Ovary (tissue), 9 donors: ENCODE results near the gene POGK. TPM values are rescaled to one million over a fixed set of nuclear protein-coding genes. Genes with fewer than 3 reads are reported as not detected.

ENCODE experiments used
- DNase-seq, 5 donors: peaks; one replicate each; pipeline ENCODE4 v3.0.0-alpha.2; 2019 to 2020
- H3K27ac ChIP-seq, 2 donors: fragments of 200-600 bp; one replicate each; pipeline versions ENCODE4 v1.5.1 to v1.8.0; 2019 to 2022
- H3K27me3 ChIP-seq: fragments of 200-600 bp; one replicate; pipeline ENCODE4 v1.8.0; 2022
- H3K36me3 ChIP-seq: fragments of 200-600 bp; sonication (generic); one replicate; pipeline ENCODE4 v1.5.1; 2019
- H3K4me1 ChIP-seq: one replicate; pipeline ENCODE4 v1.8.1; 2013; ENCODE audit warnings: mild to moderate bottlenecking, moderate library complexity; ENCODE audit not compliant: insufficient read depth
- H3K4me3 ChIP-seq: fragments of 200-600 bp; sonication (generic); one replicate; pipeline ENCODE4 v1.5.1; 2017
- H3K9me3 ChIP-seq, 2 donors: fragments of 200-600 bp in 1 of 2; sonication (generic) in 1 of 2; one replicate each; pipeline versions ENCODE4 v1.5.1 to v1.8.1; 2013 to 2019; ENCODE audit warnings: mild to moderate bottlenecking in 1 of 2, moderate library complexity in 1 of 2
- EP300 ChIP-seq: sonication (generic); formaldehyde crosslinking; IDR thresholded peaks from one replicate; pipeline ENCODE4 v1.6.1; 2017; ENCODE audit warnings: antibody characterized with exemption
- POLR2A ChIP-seq: fragments of 450-650 bp; IDR thresholded peaks from one replicate; pipeline ENCODE4 v1.6.1; 2017; ENCODE audit warnings: antibody characterized with exemption, mild to moderate bottlenecking, moderate library complexity
- WGBS, 3 donors: extraction: QIAGEN DNeasy Blood & Tissue Kit in 1 of 3; methylation state at CpG; one replicate each; pipeline versions ENCODE4 v1.1.5 to v1.1.7; 2013 to 2017; 5-methylcytosine and 5-hydroxymethylcytosine counted together
- intact Hi-C, 4 donors: fragments of 100-400 bp; cut with DNase I; formaldehyde crosslinking; loops; one replicate each; pipeline versions ENCODE4 v1.11.0 to v1.15.1; 2022 to 2023
- polyA plus RNA-seq, 2 donors: library from polyadenylated mRNA; stranded (reverse); fragments of 200-250 nt in 1 of 2; fragments of 350-450 nt in 1 of 2; fragmentation: Illumina TruSeq in 1 of 2; extraction: RNeasy Lipid Tissue Mini Kit (QIAGEN cat#74804) in 1 of 2; gene quantifications; one replicate each; pipeline ENCODE4 v1.2.3, GENCODE V29; 2013 to 2014
- total RNA-seq, 7 donors: library from RNA; depleted of rRNA in 2 of 7; stranded (reverse); fragments of >200 nt in 2 of 7; fragmentation: NEBNext Ultra II Directional in 3 of 7; extraction: Animal tissue kit (Norgen Biotek cat#: 25700) in 3 of 7; gene quantifications; one replicate each; pipeline versions ENCODE4 v1.1.0 to v1.2.4, GENCODE V29; 2016 to 2023
- TF ChIP-seq, protein P1 (sequence below), 3 donors: fragments of 450-650 bp in 2 of 3; fragments of 200-600 bp in 1 of 3; IDR thresholded peaks; one replicate each; pipeline versions ENCODE4 v1.5.1 to v1.8.0; 2016 to 2022; ENCODE audit warnings: antibody characterized with exemption in 3 of 3, mild to moderate bottlenecking in 1 of 3
- donor health status: DM: no; HTN: no; CAD: no; lungs with moderate emphysema.
- donor health status: DM: no; HTN: no; CAD: no.
- donor health status: Bipolar disorder and iron deficiency.
- donor health status: DM: yes; HTN: yes; CAD: no.
- donor health status: DM: no; HTN: no; CAD: no.
- donor health status: DM: yes; HTN: yes; CAD: no.

POGK gene
- total and polyA plus RNA-seq, 9 donors, result 12.7 to 44.5 (median 36.2) TPM

GRCh38 chr1:166858726-166859419, 19.6 kb downstream of the POGK start:
- H3K9me3 ChIP-seq, result no peaks in the 10 kb centered on the region

DNA sequence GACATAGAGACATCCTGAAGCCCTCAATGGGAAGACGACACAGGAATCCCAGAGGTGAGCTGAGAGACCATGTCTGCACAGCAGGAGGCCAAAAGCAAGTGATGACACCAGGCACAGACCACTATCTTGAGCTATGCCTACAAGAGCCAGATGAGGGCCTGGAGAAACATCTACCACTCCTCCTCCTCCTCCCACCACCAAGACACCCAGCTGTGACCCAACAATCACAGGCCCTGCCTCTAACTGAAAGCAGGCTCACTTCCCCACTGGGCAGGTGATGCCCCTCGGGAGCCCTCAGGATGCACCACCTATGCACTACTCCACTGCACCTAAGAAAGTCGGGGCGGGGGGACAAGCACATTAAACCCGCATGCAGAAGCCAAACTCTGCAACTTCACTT, 20.3 kb downstream of the POGK start:
- Histone ChIP-seq H3K9me3 (no peaks in the 10 kb centered on the region), H3K27me3 (no peaks in the 10 kb centered on the region), H3K27ac (no peak overlapping the region), H3K4me1 (peaks cover 2% of the 10 kb centered on the region), H3K4me3 (no peak overlapping the region), H3K36me3 (no peaks in the 10 kb centered on the region)
- intact Hi-C loops, result no loop called here
- DNase-seq, result no peak
- WGBS, 3 donors, result 71 to 85% (median 78%) methylated on average over 5 of the region's 5 CpGs
- TF ChIP-seq, protein P1, sequence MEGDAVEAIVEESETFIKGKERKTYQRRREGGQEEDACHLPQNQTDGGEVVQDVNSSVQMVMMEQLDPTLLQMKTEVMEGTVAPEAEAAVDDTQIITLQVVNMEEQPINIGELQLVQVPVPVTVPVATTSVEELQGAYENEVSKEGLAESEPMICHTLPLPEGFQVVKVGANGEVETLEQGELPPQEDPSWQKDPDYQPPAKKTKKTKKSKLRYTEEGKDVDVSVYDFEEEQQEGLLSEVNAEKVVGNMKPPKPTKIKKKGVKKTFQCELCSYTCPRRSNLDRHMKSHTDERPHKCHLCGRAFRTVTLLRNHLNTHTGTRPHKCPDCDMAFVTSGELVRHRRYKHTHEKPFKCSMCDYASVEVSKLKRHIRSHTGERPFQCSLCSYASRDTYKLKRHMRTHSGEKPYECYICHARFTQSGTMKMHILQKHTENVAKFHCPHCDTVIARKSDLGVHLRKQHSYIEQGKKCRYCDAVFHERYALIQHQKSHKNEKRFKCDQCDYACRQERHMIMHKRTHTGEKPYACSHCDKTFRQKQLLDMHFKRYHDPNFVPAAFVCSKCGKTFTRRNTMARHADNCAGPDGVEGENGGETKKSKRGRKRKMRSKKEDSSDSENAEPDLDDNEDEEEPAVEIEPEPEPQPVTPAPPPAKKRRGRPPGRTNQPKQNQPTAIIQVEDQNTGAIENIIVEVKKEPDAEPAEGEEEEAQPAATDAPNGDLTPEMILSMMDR (IDR thresholded peaks at IDR 0.05), result no peak
- no peak for TF ChIP-seq POLR2A
- TF ChIP-seq EP300, result no peak

More at GRCh38 chr1:166858726-166859419, 19.6 kb downstream of the POGK start:
- intact Hi-C loops, result no loop called here
- no peak for DNase-seq
- no peak overlapping the region for H3K4me3 ChIP-seq
- no peak for TF ChIP-seq POLR2A
- no peak for TF ChIP-seq EP300
- TF ChIP-seq, protein P1 (IDR thresholded peaks at IDR 0.05), result no peak
- no peaks in the 10 kb centered on the region for H3K36me3 ChIP-seq
- H3K27me3 ChIP-seq, result no peaks in the 10 kb centered on the region
- WGBS, 3 donors, result 73 to 79% (median 73%) methylated on average over 7 of the region's 7 CpGs
- H3K27ac ChIP-seq, result no peak overlapping the region
- peaks cover 2% of the 10 kb centered on the region for H3K4me1 ChIP-seq

GRCh38 chr1:166865926-166866325, 26.7 kb downstream of the POGK start:
- Histone ChIP-seq H3K4me3 (no peak overlapping the region), H3K9me3 (no peaks in the 10 kb centered on the region), H3K4me1 (no peaks in the 10 kb centered on the region), H3K27ac (no peak overlapping the region), H3K36me3 (no peaks in the 10 kb centered on the region), H3K27me3 (no peaks in the 10 kb centered on the region)
- DNase-seq, result no peak
- WGBS, 3 donors, result 79 to 85% (median 84%) methylated on average over 5 of the region's 5 CpGs
- TF ChIP-seq, protein P1 (IDR thresholded peaks at IDR 0.05), result no peak
- TF ChIP-seq EP300, result no peak
- TF ChIP-seq POLR2A, result no peak
- intact Hi-C loops, result no loop called here

- H3K4me3 ChIP-seq, result no peak overlapping the region
- 80 to 82% (median 80%) methylated on average over 7 of the region's 7 CpGs for WGBS, 3 donors
- no peaks in the 10 kb centered on the region for H3K36me3 ChIP-seq
- intact Hi-C loops, result no loop called here
- TF ChIP-seq POLR2A, result no peak
- TF ChIP-seq, protein P1 (IDR thresholded peaks at IDR 0.05), result no peak
- no peak for TF ChIP-seq EP300
- H3K27ac ChIP-seq, result no peak overlapping the region
- H3K4me1 ChIP-seq, result no peaks in the 10 kb centered on the region
- DNase-seq, result no peak
- no peaks in the 10 kb centered on the region for H3K9me3 ChIP-seq
- no peaks in the 10 kb centered on the region for H3K27me3 ChIP-seq
These were observed 29.4 kb downstream of the POGK start for GRCh38 chr1:166868639-166869038.
